Spinal cord (tissue), 10 donors: ENCODE measurements around the gene FHDC1. TPM values are rescaled to one million over a fixed set of nuclear protein-coding genes. Genes with fewer than 3 reads are reported as not detected.
"Not testable (repeated sequence)": the region's sequence is repeated elsewhere in the genome, so short reads cannot be mapped to it uniquely, and the experiment has no call there.

ENCODE experiments used
- DNase-seq, 6 donors: peaks; one replicate each; pipeline versions ENCODE4 v3.0.0 to v3.0.0-alpha.2; 2013 to 2015; ENCODE audit warnings: low spot score in 6 of 6, low read depth in 4 of 6
- H3K27ac ChIP-seq: one replicate; pipeline ENCODE4 v1.5.1; 2013; ENCODE audit warnings: low read depth, low read length, control low read depth
- H3K27me3 ChIP-seq: one replicate; pipeline ENCODE4 v1.6.1; 2013; ENCODE audit warnings: low read length; ENCODE audit not compliant: control insufficient read depth, insufficient read depth
- H3K36me3 ChIP-seq: one replicate; pipeline ENCODE4 v1.6.1; 2013; ENCODE audit warnings: low read length; ENCODE audit not compliant: control insufficient read depth, insufficient read depth
- H3K4me1 ChIP-seq: one replicate; pipeline ENCODE4 v1.6.1; 2013; ENCODE audit warnings: low read length; ENCODE audit not compliant: control insufficient read depth, insufficient read depth
- H3K4me3 ChIP-seq: one replicate; pipeline ENCODE4 v1.5.1; 2013; ENCODE audit warnings: low read depth, low read length, control low read depth
- H3K9me3 ChIP-seq: one replicate; pipeline ENCODE4 v1.6.1; 2013; ENCODE audit warnings: low read length; ENCODE audit not compliant: control insufficient read depth, insufficient read depth
- WGBS: methylation state at CpG from one replicate; pipeline ENCODE4 v1.1.5; 2013; ENCODE audit warnings: missing lambda C conversion rate; ENCODE audit not compliant: insufficient coverage; 5-methylcytosine and 5-hydroxymethylcytosine counted together
- long read RNA-seq, 4 donors: transcript quantifications; one replicate each; lab custom pipeline, GENCODE V29; 2026
- polyA plus RNA-seq, 2 donors: library from polyadenylated mRNA; unstranded; fragments of 120-200 nt; gene quantifications; one replicate each; pipeline ENCODE4 v1.2.1, GENCODE V29; 2013; ENCODE audit not compliant: insufficient read length in 2 of 2
- total RNA-seq, 2 donors: library from RNA; depleted of rRNA in 1 of 2; stranded (reverse); fragments of 120-200 nt in 1 of 2; fragments of >200 nt in 1 of 2; gene quantifications; one replicate each; pipeline versions ENCODE4 v1.2.3 to v1.2.4, GENCODE V29; 2013 to 2014
- donor health status: healthy.

FHDC1 gene, protein sequence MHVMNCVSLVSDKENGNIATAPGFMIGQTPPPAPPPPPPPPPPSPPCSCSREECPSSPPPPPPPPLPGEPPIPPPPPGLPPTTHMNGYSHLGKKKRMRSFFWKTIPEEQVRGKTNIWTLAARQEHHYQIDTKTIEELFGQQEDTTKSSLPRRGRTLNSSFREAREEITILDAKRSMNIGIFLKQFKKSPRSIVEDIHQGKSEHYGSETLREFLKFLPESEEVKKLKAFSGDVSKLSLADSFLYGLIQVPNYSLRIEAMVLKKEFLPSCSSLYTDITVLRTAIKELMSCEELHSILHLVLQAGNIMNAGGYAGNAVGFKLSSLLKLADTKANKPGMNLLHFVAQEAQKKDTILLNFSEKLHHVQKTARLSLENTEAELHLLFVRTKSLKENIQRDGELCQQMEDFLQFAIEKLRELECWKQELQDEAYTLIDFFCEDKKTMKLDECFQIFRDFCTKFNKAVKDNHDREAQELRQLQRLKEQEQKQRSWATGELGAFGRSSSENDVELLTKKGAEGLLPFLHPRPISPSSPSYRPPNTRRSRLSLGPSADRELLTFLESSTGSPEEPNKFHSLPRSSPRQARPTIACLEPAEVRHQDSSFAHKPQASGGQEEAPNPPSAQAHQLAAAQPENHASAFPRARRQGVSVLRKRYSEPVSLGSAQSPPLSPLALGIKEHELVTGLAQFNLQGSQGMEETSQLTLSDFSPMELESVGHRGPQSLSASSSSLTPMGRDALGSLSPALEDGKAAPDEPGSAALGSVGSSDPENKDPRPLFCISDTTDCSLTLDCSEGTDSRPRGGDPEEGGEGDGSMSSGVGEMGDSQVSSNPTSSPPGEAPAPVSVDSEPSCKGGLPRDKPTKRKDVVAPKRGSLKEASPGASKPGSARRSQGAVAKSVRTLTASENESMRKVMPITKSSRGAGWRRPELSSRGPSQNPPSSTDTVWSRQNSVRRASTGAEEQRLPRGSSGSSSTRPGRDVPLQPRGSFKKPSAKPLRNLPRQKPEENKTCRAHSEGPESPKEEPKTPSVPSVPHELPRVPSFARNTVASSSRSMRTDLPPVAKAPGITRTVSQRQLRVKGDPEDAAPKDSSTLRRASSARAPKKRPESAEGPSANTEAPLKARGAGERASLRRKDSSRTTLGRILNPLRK
- total RNA-seq (1 to 10 TPM; 2.5 to 5.5 TPM), polyA plus RNA-seq (1 to 10 TPM; 6.3 to 8.1 TPM)
- long read RNA-seq, donor 1, result 0 reads
- long read RNA-seq, donor 2, result 0 reads
- long read RNA-seq, donor 3, result 0 reads
- long read RNA-seq, donor 4, result 0 reads

- peaks cover 30% of the 10 kb centered on the region for H3K4me1 ChIP-seq
- WGBS, result under 1% methylated on average over 72 of the region's 75 CpGs
- H3K27ac ChIP-seq, result peak within 1 kb of the TSS; percentile 25
- H3K27me3 ChIP-seq, result peaks cover 27% of the 10 kb centered on the region
- DNase-seq, result peak in 4 of 6 donors; percentile 7 to 86 (median 42)
- H3K9me3 ChIP-seq, result no peaks in the 10 kb centered on the region
- H3K36me3 ChIP-seq, result no peaks in the 10 kb centered on the region
- H3K4me3 ChIP-seq, result peak within 1 kb of the TSS; percentile 69
These were observed at the start of gene FHDC1 for GRCh38 chr4:152935631-152936445. FHDC1 (plus strand) TSS chr4:152936323; CDS start chr4:152943058, 6,735 bp downstream.

GRCh38 chr4:152887981-152888380 lies 48.1 kb upstream of the FHDC1 start:
- Histone ChIP-seq H3K4me3 (no peak overlapping the region), H3K4me1 (no peaks in the 10 kb centered on the region), H3K27me3 (no peaks in the 10 kb centered on the region), H3K9me3 (no peaks in the 10 kb centered on the region), H3K27ac (no peak overlapping the region), H3K36me3 (peaks cover 6% of the 10 kb centered on the region)
- peak in 1 of 6 donors; percentile 88 for DNase-seq
- no CpG with 5 or more reads among the region's 6 CpGs for WGBS

DNA sequence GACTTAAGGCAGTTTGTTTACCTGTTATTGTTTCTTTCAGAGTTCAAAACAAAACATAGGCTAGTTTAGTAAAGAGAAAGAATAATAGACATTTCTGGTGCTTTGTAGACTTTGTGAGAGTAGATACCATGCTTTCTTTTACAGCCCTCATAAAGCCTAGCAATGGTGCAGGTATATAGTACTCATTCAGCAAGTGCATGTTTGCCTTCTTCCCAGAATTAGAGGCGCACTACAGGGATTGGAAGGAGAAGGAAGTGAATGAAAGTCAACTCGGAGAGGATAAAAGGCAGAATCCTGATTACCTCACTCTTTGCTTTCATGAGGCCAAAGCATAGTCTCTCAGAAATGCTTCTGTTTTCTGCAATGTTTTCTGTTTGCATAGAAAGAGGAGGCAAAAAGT lies 43.1 kb upstream of the FHDC1 start:
- H3K4me1 ChIP-seq, result no peaks in the 10 kb centered on the region
- H3K27ac ChIP-seq, result no peak overlapping the region
- WGBS, result no CpG with 5 or more reads among the region's 2 CpGs
- H3K36me3 ChIP-seq, result peaks cover 6% of the 10 kb centered on the region
- no peaks in the 10 kb centered on the region for H3K27me3 ChIP-seq
- no peak overlapping the region for H3K4me3 ChIP-seq
- no peak for DNase-seq
- H3K9me3 ChIP-seq, result no peaks in the 10 kb centered on the region

GRCh38 chr4:152894673-152895072 lies 41.5 kb upstream of the FHDC1 start:
- H3K9me3 ChIP-seq, result no peaks in the 10 kb centered on the region
- no peak overlapping the region for H3K4me3 ChIP-seq
- H3K27ac ChIP-seq, result no peak overlapping the region
- H3K36me3 ChIP-seq, result peaks cover 6% of the 10 kb centered on the region
- WGBS, result 89% methylated on average over 1 of the region's 1 CpG
- no peaks in the 10 kb centered on the region for H3K4me1 ChIP-seq
- no peaks in the 10 kb centered on the region for H3K27me3 ChIP-seq
- DNase-seq, result no peak

- Histone ChIP-seq H3K27ac (no peak overlapping the region), H3K4me1 (no peaks in the 10 kb centered on the region), H3K36me3 (peaks cover 2% of the 10 kb centered on the region), H3K9me3 (no peaks in the 10 kb centered on the region), H3K4me3 (no peak overlapping the region), H3K27me3 (no peaks in the 10 kb centered on the region)
- peak in 1 of 6 donors; percentile 27 for DNase-seq
- no CpG with 5 or more reads among the region's 1 CpG for WGBS
These were observed 39.3 kb upstream of the FHDC1 start for GRCh38 chr4:152896811-152897210.

GRCh38 chr4:152898133-152898532 lies 38.0 kb upstream of the FHDC1 start:
- H3K4me3 ChIP-seq, H3K27ac ChIP-seq, H3K9me3 ChIP-seq, H3K27me3 ChIP-seq, DNase-seq, H3K4me1 ChIP-seq, H3K36me3 ChIP-seq: not testable (repeated sequence)
- WGBS, result 100% methylated on average over 2 of the region's 6 CpGs

- no peaks in the 10 kb centered on the region for H3K36me3 ChIP-seq
- H3K27me3 ChIP-seq, result no peaks in the 10 kb centered on the region
- peak in 1 of 6 donors; percentile 66 for DNase-seq
- H3K4me3 ChIP-seq, result no peak overlapping the region
- H3K9me3 ChIP-seq, result no peaks in the 10 kb centered on the region
- no peaks in the 10 kb centered on the region for H3K4me1 ChIP-seq
- H3K27ac ChIP-seq, result no peak overlapping the region
These were observed 37.5 kb upstream of the FHDC1 start for GRCh38 chr4:152898606-152899005.

GRCh38 chr4:152900395-152900794 lies 35.7 kb upstream of the FHDC1 start:
- Histone ChIP-seq H3K27ac (no peak overlapping the region), H3K36me3 (no peaks in the 10 kb centered on the region), H3K9me3 (no peaks in the 10 kb centered on the region), H3K4me3 (no peak overlapping the region), H3K4me1 (no peaks in the 10 kb centered on the region), H3K27me3 (no peaks in the 10 kb centered on the region)
- no peak for DNase-seq

DNA sequence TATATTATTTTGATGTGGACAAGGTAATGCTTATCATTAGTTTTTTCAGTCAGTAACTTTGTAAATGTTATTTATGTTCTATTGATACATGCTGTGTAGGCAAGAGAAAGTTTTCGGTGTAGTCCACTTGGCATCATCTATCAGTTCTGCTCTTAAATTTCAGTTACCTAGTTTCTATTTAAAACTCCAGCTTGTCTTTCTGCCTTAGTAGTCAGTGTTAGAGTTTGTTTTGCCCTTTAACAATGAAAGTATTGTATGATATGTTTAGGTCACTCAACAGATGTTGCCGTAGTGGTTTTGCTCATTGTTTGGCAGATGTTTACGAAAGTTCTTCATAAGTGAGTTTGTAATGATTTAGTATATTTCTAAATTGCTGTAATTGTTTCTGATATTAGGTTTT lies 34.9 kb upstream of the FHDC1 start:
- Histone ChIP-seq H3K36me3 (no peaks in the 10 kb centered on the region), H3K4me1 (no peaks in the 10 kb centered on the region), H3K27ac (no peak overlapping the region), H3K27me3 (no peaks in the 10 kb centered on the region), H3K9me3 (no peaks in the 10 kb centered on the region), H3K4me3 (no peak overlapping the region)
- no peak for DNase-seq
- WGBS, result no CpG with 5 or more reads among the region's 3 CpGs
